Activated CD4-positive, alpha-beta T cell treated with anti-CD3 and anti-CD28 coated beads, Interleukin-2, amount 50 U/mL, for 24 hours (primary cell): ENCODE results near the gene AKR1C2.
"Not testable (repeated sequence)": the region's sequence is repeated elsewhere in the genome, so short reads cannot be mapped to it uniquely, and the experiment has no call there.

ENCODE experiments used
- DNase-seq, 2 donors: peaks; one replicate each; pipeline ENCODE4 v3.0.0-alpha.2; 2020; ENCODE audit warnings: low read depth in 1 of 2, low spot score in 1 of 2

Gene AKR1C2

GRCh38 chr10:5003127-5004029, at the start of gene AKR1C2:
TSS of gene AKR1C2 (minus strand) at chr10:5003857. CDS start at chr10:5003835, 22 bp downstream.
- not testable (repeated sequence) for DNase-seq

- not testable (repeated sequence) for DNase-seq
Observed at GRCh38 chr10:5052951-5053500, 49.4 kb upstream of the AKR1C2 start.

GRCh38 chr10:5047912-5048628, 44.4 kb upstream of the AKR1C2 start:
- DNase-seq: no peak

- not testable (repeated sequence) for DNase-seq
Observed at GRCh38 chr10:5047055-5047454, 43.4 kb upstream of the AKR1C2 start.

GRCh38 chr10:5046410-5046809, 42.8 kb upstream of the AKR1C2 start:
- DNase-seq: no peak

- no peak for DNase-seq
Observed at GRCh38 chr10:5045095-5045494, 41.4 kb upstream of the AKR1C2 start.

GRCh38 chr10:5043716-5044115, 40.1 kb upstream of the AKR1C2 start:
- DNase-seq: no peak

- DNase-seq: no peak
Observed at GRCh38 chr10:5042922-5043321, 39.3 kb upstream of the AKR1C2 start.

- DNase-seq: no peak
Observed at GRCh38 chr10:5041471-5042023, 37.9 kb upstream of the AKR1C2 start.

- DNase-seq: no peak
Observed at GRCh38 chr10:5040781-5041470, 37.3 kb upstream of the AKR1C2 start.

- no peak for DNase-seq
Observed at GRCh38 chr10:5040010-5040673, 36.5 kb upstream of the AKR1C2 start.

GRCh38 chr10:5038733-5039132, 35.1 kb upstream of the AKR1C2 start:
- DNase-seq: no peak

GRCh38 chr10:5038101-5038500, 34.4 kb upstream of the AKR1C2 start:
- DNase-seq: no peak

- DNase-seq: no peak
Observed at GRCh38 chr10:5036511-5036910, 32.9 kb upstream of the AKR1C2 start.

GRCh38 chr10:5035356-5035755, 31.7 kb upstream of the AKR1C2 start:
- DNase-seq: no peak

- DNase-seq: no peak
Observed at GRCh38 chr10:5034588-5034987, 30.9 kb upstream of the AKR1C2 start.

- no peak for DNase-seq
Observed at GRCh38 chr10:5033061-5033778, 29.6 kb upstream of the AKR1C2 start.

GRCh38 chr10:5032444-5032843, 28.8 kb upstream of the AKR1C2 start:
- DNase-seq: not testable (repeated sequence)

- DNase-seq: not testable (repeated sequence)
Observed at GRCh38 chr10:5031588-5031987, 27.9 kb upstream of the AKR1C2 start.

GRCh38 chr10:5030989-5031388, 27.3 kb upstream of the AKR1C2 start:
- DNase-seq: no peak
